ENCODE data around the gene ADARB2. TPM values are rescaled to one million over a fixed set of nuclear protein-coding genes. Genes with fewer than 3 reads are reported as not detected.

The ADARB2 gene
- polyA plus RNA-seq, 3 donors = not detected

GRCh38 chr10:1650542-1651269 is 86.6 kb downstream of the ADARB2 start:
- H3K4me3 Mint-ChIP-seq = no peak overlapping the region
- H3K9me3 Mint-ChIP-seq = peaks cover 0 to 1% (median 0%) of the 10 kb centered on the region in 7 donors
- no peak overlapping the region for H3K27ac Mint-ChIP-seq
- no peak overlapping the region for H2AFZ ChIP-seq (ENCODE audit: insufficient read depth, low read depth, low read length, poor library complexity, severe bottlenecking)
- no peaks in the 10 kb centered on the region for H3K4me1 ChIP-seq (ENCODE audit: control insufficient read depth in 1 of 2, insufficient read depth in 2 of 2, low read length in 2 of 2)
- H3K79me2 ChIP-seq (ENCODE audit: insufficient read depth, low read length) = no peaks in the 10 kb centered on the region
- intact Hi-C loops (cut with micrococcal nuclease) = no loop called here
- H3K9ac ChIP-seq (ENCODE audit: insufficient read depth, low read length, poor library complexity, severe bottlenecking) = no peak overlapping the region
- H3K27me3 Mint-ChIP-seq (ENCODE audit: low read depth in 3 of 3) = peaks cover 0 to 2% (median 0%) of the 10 kb centered on the region in 3 donors
- 90% methylated on average over 21 of the region's 25 CpGs for WGBS (ENCODE audit: insufficient coverage)
- H3K27me3 ChIP-seq (ENCODE audit: control insufficient read depth in 2 of 2, insufficient read depth in 2 of 2, low read length in 2 of 2) = no peaks in the 10 kb centered on the region
- TF ChIP-seq, protein P1, sequence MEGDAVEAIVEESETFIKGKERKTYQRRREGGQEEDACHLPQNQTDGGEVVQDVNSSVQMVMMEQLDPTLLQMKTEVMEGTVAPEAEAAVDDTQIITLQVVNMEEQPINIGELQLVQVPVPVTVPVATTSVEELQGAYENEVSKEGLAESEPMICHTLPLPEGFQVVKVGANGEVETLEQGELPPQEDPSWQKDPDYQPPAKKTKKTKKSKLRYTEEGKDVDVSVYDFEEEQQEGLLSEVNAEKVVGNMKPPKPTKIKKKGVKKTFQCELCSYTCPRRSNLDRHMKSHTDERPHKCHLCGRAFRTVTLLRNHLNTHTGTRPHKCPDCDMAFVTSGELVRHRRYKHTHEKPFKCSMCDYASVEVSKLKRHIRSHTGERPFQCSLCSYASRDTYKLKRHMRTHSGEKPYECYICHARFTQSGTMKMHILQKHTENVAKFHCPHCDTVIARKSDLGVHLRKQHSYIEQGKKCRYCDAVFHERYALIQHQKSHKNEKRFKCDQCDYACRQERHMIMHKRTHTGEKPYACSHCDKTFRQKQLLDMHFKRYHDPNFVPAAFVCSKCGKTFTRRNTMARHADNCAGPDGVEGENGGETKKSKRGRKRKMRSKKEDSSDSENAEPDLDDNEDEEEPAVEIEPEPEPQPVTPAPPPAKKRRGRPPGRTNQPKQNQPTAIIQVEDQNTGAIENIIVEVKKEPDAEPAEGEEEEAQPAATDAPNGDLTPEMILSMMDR (IDR thresholded peaks at IDR 0.05) = no peak
- H3K36me3 Mint-ChIP-seq = no peaks in the 10 kb centered on the region
- no peaks in the 10 kb centered on the region for H4K20me1 ChIP-seq (ENCODE audit: insufficient read depth, low read length)
- H3K4me1 Mint-ChIP-seq = no peaks in the 10 kb centered on the region
- H3K27ac ChIP-seq (ENCODE audit: low read depth in 1 of 2, low read length in 2 of 2) = no peak overlapping the region
- no peaks in the 10 kb centered on the region for H3K9me3 ChIP-seq (replicated peaks in 1 of 2; ENCODE audit: control insufficient read depth in 1 of 2, insufficient read depth in 1 of 2, low read length in 2 of 2)
- no peak overlapping the region for H3K4me3 ChIP-seq (replicated peaks in 1 of 3; ENCODE audit: low read depth in 2 of 3, low read length in 3 of 3)
- no peak for DNase-seq
- H3K36me3 ChIP-seq (replicated peaks in 1 of 2; ENCODE audit: control insufficient read depth in 1 of 2, insufficient read depth in 2 of 2, low read length in 2 of 2) = no peaks in the 10 kb centered on the region
- H3K4me2 ChIP-seq (replicated peaks; ENCODE audit: extremely low read depth, low read length, poor library complexity, severe bottlenecking) = no peak overlapping the region

- Histone ChIP-seq H3K4me2 (replicated peaks; ENCODE audit: extremely low read depth, low read length, poor library complexity, severe bottlenecking) (no peak overlapping the region), H3K9ac (ENCODE audit: insufficient read depth, low read length, poor library complexity, severe bottlenecking) (no peak overlapping the region), H3K36me3 (replicated peaks in 1 of 2; ENCODE audit: control insufficient read depth in 1 of 2, insufficient read depth in 2 of 2, low read length in 2 of 2) (no peaks in the 10 kb centered on the region), H3K4me1 (ENCODE audit: control insufficient read depth in 1 of 2, insufficient read depth in 2 of 2, low read length in 2 of 2) (no peaks in the 10 kb centered on the region), H2AFZ (ENCODE audit: insufficient read depth, low read depth, low read length, poor library complexity, severe bottlenecking) (no peak overlapping the region), H3K27me3 (ENCODE audit: control insufficient read depth in 2 of 2, insufficient read depth in 2 of 2, low read length in 2 of 2) (no peaks in the 10 kb centered on the region), H3K27ac (ENCODE audit: low read depth in 1 of 2, low read length in 2 of 2) (no peak overlapping the region), H3K79me2 (ENCODE audit: insufficient read depth, low read length) (no peaks in the 10 kb centered on the region), H3K9me3 (replicated peaks in 1 of 2; ENCODE audit: control insufficient read depth in 1 of 2, insufficient read depth in 1 of 2, low read length in 2 of 2) (no peaks in the 10 kb centered on the region), H4K20me1 (ENCODE audit: insufficient read depth, low read length) (no peaks in the 10 kb centered on the region), H3K4me3 (replicated peaks in 1 of 3; ENCODE audit: low read depth in 2 of 3, low read length in 3 of 3) (no peak overlapping the region)
- no peak overlapping the region for H3K27ac Mint-ChIP-seq
- WGBS (ENCODE audit: insufficient coverage) = 85% methylated on average over 12 of the region's 12 CpGs
- H3K27me3 Mint-ChIP-seq (ENCODE audit: low read depth in 3 of 3) = peaks cover 0 to 2% (median 0%) of the 10 kb centered on the region in 3 donors
- H3K4me3 Mint-ChIP-seq = no peak overlapping the region
- no peaks in the 10 kb centered on the region for H3K36me3 Mint-ChIP-seq
- intact Hi-C loops (cut with micrococcal nuclease) = no loop called here
- H3K9me3 Mint-ChIP-seq = peaks cover 0 to 2% (median 0%) of the 10 kb centered on the region in 7 donors
- DNase-seq = no peak
- H3K4me1 Mint-ChIP-seq = no peaks in the 10 kb centered on the region
- TF ChIP-seq, protein P1 (IDR thresholded peaks at IDR 0.05) = no peak
Observed at GRCh38 chr10:1648648-1649047, 88.7 kb downstream of the ADARB2 start.
